ENCODE results near the gene KCNAB3.
A peak's percentile ranks its signal among the peaks of the same experiment; 100 is the strongest.

- TF ChIP-seq, protein P1, sequence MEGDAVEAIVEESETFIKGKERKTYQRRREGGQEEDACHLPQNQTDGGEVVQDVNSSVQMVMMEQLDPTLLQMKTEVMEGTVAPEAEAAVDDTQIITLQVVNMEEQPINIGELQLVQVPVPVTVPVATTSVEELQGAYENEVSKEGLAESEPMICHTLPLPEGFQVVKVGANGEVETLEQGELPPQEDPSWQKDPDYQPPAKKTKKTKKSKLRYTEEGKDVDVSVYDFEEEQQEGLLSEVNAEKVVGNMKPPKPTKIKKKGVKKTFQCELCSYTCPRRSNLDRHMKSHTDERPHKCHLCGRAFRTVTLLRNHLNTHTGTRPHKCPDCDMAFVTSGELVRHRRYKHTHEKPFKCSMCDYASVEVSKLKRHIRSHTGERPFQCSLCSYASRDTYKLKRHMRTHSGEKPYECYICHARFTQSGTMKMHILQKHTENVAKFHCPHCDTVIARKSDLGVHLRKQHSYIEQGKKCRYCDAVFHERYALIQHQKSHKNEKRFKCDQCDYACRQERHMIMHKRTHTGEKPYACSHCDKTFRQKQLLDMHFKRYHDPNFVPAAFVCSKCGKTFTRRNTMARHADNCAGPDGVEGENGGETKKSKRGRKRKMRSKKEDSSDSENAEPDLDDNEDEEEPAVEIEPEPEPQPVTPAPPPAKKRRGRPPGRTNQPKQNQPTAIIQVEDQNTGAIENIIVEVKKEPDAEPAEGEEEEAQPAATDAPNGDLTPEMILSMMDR (IDR thresholded peaks at IDR 0.05): peak; percentile 21 to 75 (median 44)
- peak in 1 of 2 donors; percentile 31 for TF ChIP-seq POLR2A (IDR thresholded peaks at IDR 0.05)
Measured at GRCh38 chr17:7889166-7889955, 40.3 kb downstream of the KCNAB3 start.
